Measurements from ENCODE around the gene ADK.
"Not testable (repeated sequence)": the region's sequence is repeated elsewhere in the genome, so short reads cannot be mapped to it uniquely, and the experiment has no call there.

ADK gene

GRCh38 chr10:74238516-74238915 is 87.5 kb downstream of the ADK start:
- no peak for DNase-seq (ENCODE audit: low spot score)

- DNase-seq (ENCODE audit: low spot score) = no peak
Observed at GRCh38 chr10:74243067-74243466, 92.0 kb downstream of the ADK start.

GRCh38 chr10:74244097-74244685 is 93.2 kb downstream of the ADK start:
- DNase-seq (ENCODE audit: low spot score) = peak; percentile 53

GRCh38 chr10:74244807-74245206 is 93.8 kb downstream of the ADK start:
- no peak for DNase-seq (ENCODE audit: low spot score)

- DNase-seq (ENCODE audit: low spot score) = no peak
Observed at GRCh38 chr10:74246495-74246894, 95.5 kb downstream of the ADK start.

- no peak for DNase-seq (ENCODE audit: low spot score)
Observed at GRCh38 chr10:74249865-74250264, 98.8 kb downstream of the ADK start.

- DNase-seq (ENCODE audit: low spot score) = no peak
Observed at GRCh38 chr10:74255214-74255613, 104.2 kb downstream of the ADK start.

GRCh38 chr10:74255888-74256357 is 104.9 kb downstream of the ADK start:
- no peak for DNase-seq (ENCODE audit: low spot score)

- no peak for DNase-seq (ENCODE audit: low spot score)
Observed at GRCh38 chr10:74262856-74263255, 111.8 kb downstream of the ADK start.

- no peak for DNase-seq (ENCODE audit: low spot score)
Observed at GRCh38 chr10:74263996-74264395, 113.0 kb downstream of the ADK start.

GRCh38 chr10:74272288-74272687 is 121.3 kb downstream of the ADK start:
- DNase-seq (ENCODE audit: low spot score) = no peak

GRCh38 chr10:74275755-74276290 is 124.8 kb downstream of the ADK start:
- DNase-seq (ENCODE audit: low spot score) = no peak

GRCh38 chr10:74276416-74276815 is 125.4 kb downstream of the ADK start:
- no peak for DNase-seq (ENCODE audit: low spot score)

- no peak for DNase-seq (ENCODE audit: low spot score)
Observed at GRCh38 chr10:74282151-74282847, 131.3 kb downstream of the ADK start.

GRCh38 chr10:74282848-74283210 is 131.8 kb downstream of the ADK start:
- DNase-seq (ENCODE audit: low spot score) = no peak

- no peak for DNase-seq (ENCODE audit: low spot score)
Observed at GRCh38 chr10:74289188-74289587, 138.2 kb downstream of the ADK start.

GRCh38 chr10:74289951-74290350 is 138.9 kb downstream of the ADK start:
- no peak for DNase-seq (ENCODE audit: low spot score)

GRCh38 chr10:74290708-74291107 is 139.7 kb downstream of the ADK start:
- DNase-seq (ENCODE audit: low spot score) = no peak

- no peak for DNase-seq (ENCODE audit: low spot score)
Observed at GRCh38 chr10:74292871-74293427, 141.9 kb downstream of the ADK start.

GRCh38 chr10:74293686-74294371 is 142.8 kb downstream of the ADK start:
- no peak for DNase-seq (ENCODE audit: low spot score)

GRCh38 chr10:74297389-74298080 is 146.5 kb downstream of the ADK start:
- DNase-seq (ENCODE audit: low spot score) = no peak

- not testable (repeated sequence) for DNase-seq (ENCODE audit: low spot score)
Observed at GRCh38 chr10:74300074-74300621, 149.1 kb downstream of the ADK start.

Data from hematopoietic multipotent progenitor cell treated with erythropoietin and hydrocortisone succinate and interleukin-3 and kit ligand, for 17 days (in vitro differentiated cells).